ENCODE data around the gene PBX1. TPM values are rescaled to one million over a fixed set of nuclear protein-coding genes. Genes with fewer than 3 reads are reported as not detected.

PBX1 gene
- total and polyA plus RNA-seq, 2 of the 4 experiments (the other 2 are of a cell fraction): 13.9 to 17.9 TPM

GRCh38 chr1:164662462-164662861 lies 103.5 kb downstream of the PBX1 start:
- Histone ChIP-seq H2BK15ac (ENCODE audit: low read depth, low read length) (no peak overlapping the region), H3K23ac (ENCODE audit: low read depth, low read length) (no peak overlapping the region), H3K9me3 (ENCODE audit: control insufficient read depth, insufficient read depth, low read length) (no peaks in the 10 kb centered on the region), H4K8ac (ENCODE audit: low read depth in 2 of 2, low read length in 2 of 2) (no peak overlapping the region), H3K4ac (ENCODE audit: low read depth, low read length) (no peak overlapping the region), H3K4me1 (ENCODE audit: control insufficient read depth, insufficient read depth, low read length) (peaks cover 4% of the 10 kb centered on the region; the same call in 1 of the 2 replicates), H2BK20ac (ENCODE audit: low read depth, low read length) (no peak overlapping the region), H3K4me3 (ENCODE audit: insufficient read depth, low read depth, low read length) (no peak overlapping the region), H3K27ac (ENCODE audit: insufficient read depth, low read length) (no peak overlapping the region), H3K9ac (ENCODE audit: low read depth, low read length) (no peak overlapping the region), H4K20me1 (ENCODE audit: insufficient read depth, low read length) (peaks cover 8% of the 10 kb centered on the region; the same call in 1 of the 2 replicates), H3K18ac (ENCODE audit: low read depth, low read length) (no peak overlapping the region), H2BK5ac (ENCODE audit: low read depth, low read length, poor library complexity, severe bottlenecking) (no peak overlapping the region), H3K79me1 (ENCODE audit: low read depth in 1 of 2, low read length in 2 of 2) (peaks cover 5 to 9% of the 10 kb centered on the region in 2 experiments; a peak in 1 of 4 replicates), H3K14ac (replicated peaks; ENCODE audit: low read depth, low read length) (no peak overlapping the region), H2AK9ac (replicated peaks; ENCODE audit: low read depth, low read length, poor library complexity) (no peak overlapping the region), H3K36me3 (ENCODE audit: control insufficient read depth, insufficient read depth, low read length) (no peaks in the 10 kb centered on the region; the same call in 1 of the 2 replicates), H3K27me3 (ENCODE audit: control insufficient read depth, insufficient read depth, low read length) (no peaks in the 10 kb centered on the region), H4K5ac (ENCODE audit: low read depth, low read length) (no peak overlapping the region), H2AFZ (replicated peaks; ENCODE audit: low read length, poor library complexity) (no peak overlapping the region), H2BK120ac (ENCODE audit: low read depth, low read length) (no peak overlapping the region), H3K9me1 (ENCODE audit: insufficient read depth, low read length) (0 out of 2 replicates have a peak, but pooled peaks cover 3% of the 10 kb centered on the region), H2AK5ac (ENCODE audit: low read depth, low read length) (no peak overlapping the region), H4K91ac (ENCODE audit: insufficient read depth, low read depth, low read length) (no peak overlapping the region), H3K56ac (ENCODE audit: extremely low read depth, insufficient read depth, low read length) (no peak overlapping the region), H3K4me2 (ENCODE audit: low read depth, low read length) (no peak overlapping the region)
- no CpG with 5 or more reads among the region's 5 CpGs for WGBS, 2 experiments (ENCODE audit: extremely low coverage in 2 of 2, insufficient read length in 1 of 2)
- no peak for DNase-seq
- dilution Hi-C loops (cut with HindIII; ENCODE audit: low sequenced_read_pairs, unreplicated experiment) (no loop called here), in situ Hi-C loops (cut with MboI; ENCODE audit: low sequenced_read_pairs) (no loop called here), intact Hi-C loops (cut with micrococcal nuclease) (no loop called here)
- BruUV-seq (replicated peaks): no TSS peak
- ChIA-PET CTCF (no interaction called here), POLR2A (ENCODE audit: unreplicated experiment) (no interaction called here)
- ATAC-seq (ENCODE audit: low read depth): no peak
- TF ChIP-seq MXI1 (IDR thresholded peaks at IDR 0.05; ENCODE audit: borderline replicate concordance, low read depth, low read length): no peak
- no peak for TF ChIP-seq POLR2A (IDR thresholded peaks at IDR 0.05; ENCODE audit: low read depth, low read length)
- no peak for TF ChIP-seq BHLHE40 (IDR thresholded peaks at IDR 0.05; ENCODE audit: low read depth, low read length)
